Adrenal gland (tissue), 12 donors: ENCODE data around the gene KRT73. TPM values are rescaled to one million over a fixed set of nuclear protein-coding genes. Genes with fewer than 3 reads are reported as not detected.

Experiments
- DNase-seq, 7 donors: peaks; one replicate each; pipeline ENCODE4 v3.0.0-alpha.2; 2019 to 2020
- H3K27ac ChIP-seq, 5 donors: fragments of 200-600 bp; sonication (generic) in 4 of 5; 1 replicate in 3 of 5; 2 replicates in 2 of 5; pipeline versions ENCODE4 v1.5.1 to v1.8.0; 2016 to 2020; ENCODE audit warnings: mild to moderate bottlenecking in 1 of 5
- H3K27me3 ChIP-seq: fragments of 200-600 bp; 2 replicates; pipeline ENCODE4 v1.8.0; 2021
- H3K36me3 ChIP-seq, 2 donors: fragments of 200-600 bp; replicated peaks in 1 of 2; 1 replicate in 1 of 2; 2 replicates in 1 of 2; pipeline versions ENCODE4 v1.5.1 to v1.8.0; 2018 to 2022
- H3K4me1 ChIP-seq, 2 donors: fragments of 200-600 bp; replicated peaks in 1 of 2; 1 replicate in 1 of 2; 2 replicates in 1 of 2; pipeline versions ENCODE4 v1.5.1 to v1.8.0; 2018 to 2021
- H3K4me3 ChIP-seq, 4 donors: fragments of 200-600 bp; sonication (generic) in 3 of 4; one replicate each; pipeline ENCODE4 v1.5.1; 2016 to 2018
- H3K9me3 ChIP-seq, 3 donors: fragments of 200-600 bp; sonication (generic) in 1 of 3; replicated peaks in 1 of 3; 1 replicate in 2 of 3; 2 replicates in 1 of 3; pipeline versions ENCODE4 v1.5.1 to v1.8.0; 2016 to 2021
- CTCF ChIP-seq, 6 experiments: fragments of 450-650 bp in 4 of 6; fragments of 200-600 bp in 2 of 6; sonication (generic) in 1 of 6; IDR thresholded peaks; 1 replicate in 5 of 6; 2 replicates in 1 of 6; pipeline versions ENCODE4 v1.5.1 to v1.8.0; 2016 to 2021; ENCODE audit warnings: antibody characterized with exemption in 6 of 6, mild to moderate bottlenecking in 2 of 6, moderate library complexity in 1 of 6
- POLR2A ChIP-seq, 2 donors: fragments of 450-650 bp; IDR thresholded peaks; one replicate each; pipeline ENCODE4 v1.6.1; 2017; ENCODE audit warnings: antibody characterized with exemption in 2 of 2, mild to moderate bottlenecking in 2 of 2, moderate library complexity in 1 of 2
- WGBS, 4 donors: extraction: QIAGEN DNeasy Blood & Tissue Kit in 2 of 4; methylation state at CpG; one replicate each; pipeline versions ENCODE4 v1.1.5 to v1.1.7; 2013 to 2017; 5-methylcytosine and 5-hydroxymethylcytosine counted together
- intact Hi-C, 2 donors: fragments of 100-400 bp; cut with DNase I; formaldehyde crosslinking; loops; one replicate each; pipeline versions ENCODE4 v1.14.1 to v1.15.0; 2022 to 2023
- polyA plus RNA-seq, 3 donors: library from polyadenylated mRNA; stranded (reverse); fragments of 200-250 nt in 2 of 3; fragments of 350-450 nt in 1 of 3; fragmentation: Illumina TruSeq in 1 of 3; extraction: RNeasy Lipid Tissue Mini Kit (QIAGEN cat#74804) in 1 of 3; gene quantifications; one replicate each; pipeline ENCODE4 v1.2.3, GENCODE V29; 2013 to 2014
- total RNA-seq, 9 donors: library from RNA; depleted of rRNA in 4 of 9; stranded (reverse); fragments of >200 nt in 4 of 9; fragments of 120-200 nt in 1 of 9; fragmentation: NEBNext Ultra II Directional in 1 of 9; extraction: Animal tissue kit (Norgen Biotek cat#: 25700) in 1 of 9; gene quantifications; one replicate each; pipeline versions ENCODE4 v1.1.0 to v1.2.4, GENCODE V29; 2013 to 2023
- donor health status: healthy with polysubstance abuse.
- donor health status: Bipolar disorder and iron deficiency.
- donor health status: DM: yes; HTN: yes; CAD: no.
- donor health status: DM: no; HTN: no; CAD: no.
- donor health status: DM: no; HTN: no; CAD: no.
- donor health status: DM: yes; HTN: yes; CAD: no.

The KRT73 gene
- total and polyA plus RNA-seq, 12 donors = 0.18 to 0.64 TPM; not detected in 10

- no peaks in the 10 kb centered on the region for H3K9me3 ChIP-seq
- no peaks in the 10 kb centered on the region for H3K36me3 ChIP-seq
- intact Hi-C loops = no loop called here
- no peak overlapping the region for H3K27ac ChIP-seq
- no peak for DNase-seq
- peaks cover 6% of the 10 kb centered on the region for H3K27me3 ChIP-seq
- H3K4me3 ChIP-seq = no peak overlapping the region
- no peaks in the 10 kb centered on the region for H3K4me1 ChIP-seq
- 68 to 88% (median 84%) methylated on average over 4 of the region's 4 CpGs for WGBS, 4 donors
- TF ChIP-seq CTCF (IDR thresholded peaks at IDR 0.05) = no peak
Observed at GRCh38 chr12:52632656-52633055, 14.3 kb upstream of the KRT73 start.

- WGBS, 4 donors = 81 to 96% (median 88%) methylated on average over 5 to 6 of the region's 6 CpGs
- no peak overlapping the region for H3K27ac ChIP-seq
- no peak for TF ChIP-seq POLR2A (IDR thresholded peaks at IDR 0.05)
- no peak for TF ChIP-seq CTCF (IDR thresholded peaks at IDR 0.05)
- no peaks in the 10 kb centered on the region for H3K4me1 ChIP-seq
- no peaks in the 10 kb centered on the region for H3K36me3 ChIP-seq
- peaks cover 6% of the 10 kb centered on the region for H3K27me3 ChIP-seq
- DNase-seq = no peak
- no peaks in the 10 kb centered on the region for H3K9me3 ChIP-seq
- intact Hi-C loops = no loop called here
- no peak overlapping the region for H3K4me3 ChIP-seq
Observed at GRCh38 chr12:52631676-52632459, 13.5 kb upstream of the KRT73 start.

- H3K4me1 ChIP-seq = no peaks in the 10 kb centered on the region
- H3K36me3 ChIP-seq = no peaks in the 10 kb centered on the region
- no peak overlapping the region for H3K27ac ChIP-seq
- peaks cover 6% of the 10 kb centered on the region for H3K27me3 ChIP-seq
- 42 to 53% (median 46%) methylated on average over 3 to 4 of the region's 4 CpGs; no CpG with 5 or more reads in 1 of the 4 donors for WGBS, 4 donors
- no peak for DNase-seq
- H3K9me3 ChIP-seq = no peaks in the 10 kb centered on the region
- intact Hi-C loops = no loop called here
- TF ChIP-seq CTCF (IDR thresholded peaks at IDR 0.05) = no peak
- no peak for TF ChIP-seq POLR2A (IDR thresholded peaks at IDR 0.05)
- H3K4me3 ChIP-seq = no peak overlapping the region
Observed at GRCh38 chr12:52631264-52631663, 12.9 kb upstream of the KRT73 start.

- Histone ChIP-seq H3K9me3 (no peaks in the 10 kb centered on the region), H3K27ac (no peak overlapping the region), H3K36me3 (no peaks in the 10 kb centered on the region), H3K4me1 (no peaks in the 10 kb centered on the region), H3K27me3 (peaks cover 6% of the 10 kb centered on the region), H3K4me3 (no peak overlapping the region)
- TF ChIP-seq POLR2A (IDR thresholded peaks at IDR 0.05) (no peak), CTCF (IDR thresholded peaks at IDR 0.05) (no peak)
- DNase-seq = no peak
- WGBS, 4 donors = 60 to 76% (median 61%) methylated on average over 4 of the region's 4 CpGs
- intact Hi-C loops = no loop called here
Observed at GRCh38 chr12:52630599-52631200, 12.3 kb upstream of the KRT73 start.
